NCI-H82 treated with DMSO at 0.1 percent for 48 hours (cell line): Measurements from ENCODE around the gene SF3B1.
"Not testable (repeated sequence)": the region's sequence is repeated elsewhere in the genome, so short reads cannot be mapped to it uniquely, and the experiment has no call there.

ENCODE experiments used
- DNase-seq: peaks from one replicate; lab custom pipeline; 2025; ENCODE audit not compliant: unreplicated experiment; lab: John Stamatoyannopoulos, UW

SF3B1 gene

GRCh38 chr2:197437380-197437779 lies 2.6 kb upstream of the SF3B1 start:
- DNase-seq = no peak

- DNase-seq = no peak
These were observed 981 bp upstream of the SF3B1 start for GRCh38 chr2:197435598-197436420.

- DNase-seq = no peak
These were observed 919 bp downstream of the SF3B1 start for GRCh38 chr2:197433780-197434438.

- DNase-seq = not testable (repeated sequence)
These were observed 2.3 kb downstream of the SF3B1 start for GRCh38 chr2:197432527-197432926.

GRCh38 chr2:197431858-197432257 lies 3.0 kb downstream of the SF3B1 start:
- DNase-seq = no peak

GRCh38 chr2:197427986-197428385 lies 6.8 kb downstream of the SF3B1 start:
- DNase-seq = no peak

GRCh38 chr2:197426723-197427603 lies 7.9 kb downstream of the SF3B1 start:
- no peak for DNase-seq

GRCh38 chr2:197425550-197425949 lies 9.3 kb downstream of the SF3B1 start:
- no peak for DNase-seq

- no peak for DNase-seq
These were observed 11.5 kb downstream of the SF3B1 start for GRCh38 chr2:197423307-197423706.

GRCh38 chr2:197419438-197419837 lies 15.4 kb downstream of the SF3B1 start:
- DNase-seq = no peak

- DNase-seq = no peak
These were observed 18.6 kb downstream of the SF3B1 start for GRCh38 chr2:197416268-197416667.

GRCh38 chr2:197414515-197414914 lies 20.3 kb downstream of the SF3B1 start:
- DNase-seq = no peak

GRCh38 chr2:197414039-197414438 lies 20.8 kb downstream of the SF3B1 start:
- DNase-seq = no peak

GRCh38 chr2:197405582-197405981 lies 29.2 kb downstream of the SF3B1 start:
- no peak for DNase-seq

GRCh38 chr2:197399887-197400540 lies 34.8 kb downstream of the SF3B1 start:
- DNase-seq = no peak

- no peak for DNase-seq
These were observed 35.9 kb downstream of the SF3B1 start for GRCh38 chr2:197398913-197399312.

GRCh38 chr2:197391220-197391717 lies 43.6 kb downstream of the SF3B1 start:
- no peak for DNase-seq

GRCh38 chr2:197388866-197389587 lies 45.8 kb downstream of the SF3B1 start:
- DNase-seq = no peak

- DNase-seq = no peak
These were observed 47.6 kb downstream of the SF3B1 start for GRCh38 chr2:197387179-197387578.

GRCh38 chr2:197386242-197386641 lies 48.6 kb downstream of the SF3B1 start:
- no peak for DNase-seq
